ENCODE measurements around the gene COL16A1. TPM values are rescaled to one million over a fixed set of nuclear protein-coding genes. Genes with fewer than 3 reads are reported as not detected.

COL16A1 gene
- total RNA-seq, 1 donor from 2014 or later: 0.22 TPM

- Histone ChIP-seq H3K4me1 (no peaks in the 10 kb centered on the region), H3K27ac (no peak overlapping the region), H2AFZ (replicated peaks) (no peak overlapping the region), H3K27me3 (no peaks in the 10 kb centered on the region), H3K9me3 (ENCODE audit: low read depth) (no peaks in the 10 kb centered on the region), H3K9ac (no peak overlapping the region), H3K79me2 (ENCODE audit: low read depth) (no peaks in the 10 kb centered on the region), H4K20me1 (ENCODE audit: low read depth) (no peaks in the 10 kb centered on the region), H3K4me2 (no peak overlapping the region), H3K4me3 (no peak overlapping the region), H3F3A (ENCODE audit: low read depth) (no peaks in the 10 kb centered on the region), H3K36me3 (no peaks in the 10 kb centered on the region)
- no peak overlapping the region for H3K27ac Mint-ChIP-seq
- H3K4me3 Mint-ChIP-seq: no peak overlapping the region
- DNase-seq (ENCODE audit: low spot score): no peak
- no peaks in the 10 kb centered on the region for H3K9me3 Mint-ChIP-seq
- no peak for TF ChIP-seq EZH2 (IDR thresholded peaks at IDR 0.05)
- TF ChIP-seq CTCF (IDR thresholded peaks at IDR 0.05): no peak
- TF ChIP-seq EZH2phosphoT487 (IDR thresholded peaks at IDR 0.05): no peak
- H3K4me1 Mint-ChIP-seq: peaks cover 17% of the 10 kb centered on the region
- H3K36me3 Mint-ChIP-seq: peaks cover 6% of the 10 kb centered on the region
- H3K27me3 Mint-ChIP-seq (ENCODE audit: insufficient read depth, low read depth): peaks cover 2% of the 10 kb centered on the region
Observed at GRCh38 chr1:31627301-31627929, 76.4 kb downstream of the COL16A1 start.

- H3K4me1 ChIP-seq: no peaks in the 10 kb centered on the region
- TF ChIP-seq CTCF (IDR thresholded peaks at IDR 0.05) (no peak), EZH2 (IDR thresholded peaks at IDR 0.05) (no peak), EZH2phosphoT487 (IDR thresholded peaks at IDR 0.05) (no peak)
- H3K9ac ChIP-seq: no peak overlapping the region
- no peaks in the 10 kb centered on the region for H3K79me2 ChIP-seq (ENCODE audit: low read depth)
- H3K36me3 ChIP-seq: no peaks in the 10 kb centered on the region
- H3K27ac ChIP-seq: no peak overlapping the region
- Mint-ChIP-seq H3K4me3 (peak overlapping the region; percentile 10), H3K27me3 (ENCODE audit: insufficient read depth, low read depth) (peaks cover 2% of the 10 kb centered on the region), H3K27ac (peak overlapping the region; percentile 60), H3K9me3 (no peaks in the 10 kb centered on the region), H3K4me1 (peaks cover 17% of the 10 kb centered on the region), H3K36me3 (peaks cover 6% of the 10 kb centered on the region)
- H3K4me3 ChIP-seq: no peak overlapping the region
- H3F3A ChIP-seq (ENCODE audit: low read depth): no peaks in the 10 kb centered on the region
- no peaks in the 10 kb centered on the region for H4K20me1 ChIP-seq (ENCODE audit: low read depth)
- no peaks in the 10 kb centered on the region for H3K9me3 ChIP-seq (ENCODE audit: low read depth)
- no peaks in the 10 kb centered on the region for H3K27me3 ChIP-seq
- no peak overlapping the region for H3K4me2 ChIP-seq
- peak; percentile 41 for DNase-seq (ENCODE audit: low spot score)
- H2AFZ ChIP-seq (replicated peaks): no peak overlapping the region
Observed at GRCh38 chr1:31626223-31627207, 77.3 kb downstream of the COL16A1 start.

- DNase-seq (ENCODE audit: low spot score): no peak
- H3F3A ChIP-seq (ENCODE audit: low read depth): no peaks in the 10 kb centered on the region
- Mint-ChIP-seq H3K9me3 (no peaks in the 10 kb centered on the region), H3K4me1 (peaks cover 17% of the 10 kb centered on the region), H3K27ac (peak overlapping the region; percentile 42), H3K36me3 (peaks cover 6% of the 10 kb centered on the region), H3K27me3 (ENCODE audit: insufficient read depth, low read depth) (peaks cover 2% of the 10 kb centered on the region), H3K4me3 (no peak overlapping the region)
- no peak overlapping the region for H3K9ac ChIP-seq
- no peaks in the 10 kb centered on the region for H3K79me2 ChIP-seq (ENCODE audit: low read depth)
- no peaks in the 10 kb centered on the region for H3K36me3 ChIP-seq
- H3K4me3 ChIP-seq: no peak overlapping the region
- no peak overlapping the region for H2AFZ ChIP-seq (replicated peaks)
- H3K4me2 ChIP-seq: no peak overlapping the region
- no peaks in the 10 kb centered on the region for H4K20me1 ChIP-seq (ENCODE audit: low read depth)
- H3K27ac ChIP-seq: no peak overlapping the region
- H3K27me3 ChIP-seq: no peaks in the 10 kb centered on the region
- no peaks in the 10 kb centered on the region for H3K9me3 ChIP-seq (ENCODE audit: low read depth)
- TF ChIP-seq EZH2 (IDR thresholded peaks at IDR 0.05): no peak
- TF ChIP-seq CTCF (IDR thresholded peaks at IDR 0.05): no peak
- H3K4me1 ChIP-seq: no peaks in the 10 kb centered on the region
Observed at GRCh38 chr1:31625561-31626222, 78.1 kb downstream of the COL16A1 start.
